ENCODE measurements around the gene CD27. TPM values are rescaled to one million over a fixed set of nuclear protein-coding genes. Genes with fewer than 3 reads are reported as not detected.
"Not testable (repeated sequence)": the region's sequence is repeated elsewhere in the genome, so short reads cannot be mapped to it uniquely, and the experiment has no call there.

CD27 gene
- total RNA-seq, 2 donors from 2014 or later, result 21.1 to 42.1 TPM

- H3K36me3 Mint-ChIP-seq (ENCODE audit: low read depth); ATAC-seq (replicated peaks); H3K9me3 Mint-ChIP-seq; H3K27ac Mint-ChIP-seq; H3K27me3 Mint-ChIP-seq; H3K4me1 Mint-ChIP-seq; H3K4me3 Mint-ChIP-seq: not testable (repeated sequence)
Observed at GRCh38 chr12:6475233-6475975, 30.6 kb downstream of the CD27 start.

DNA sequence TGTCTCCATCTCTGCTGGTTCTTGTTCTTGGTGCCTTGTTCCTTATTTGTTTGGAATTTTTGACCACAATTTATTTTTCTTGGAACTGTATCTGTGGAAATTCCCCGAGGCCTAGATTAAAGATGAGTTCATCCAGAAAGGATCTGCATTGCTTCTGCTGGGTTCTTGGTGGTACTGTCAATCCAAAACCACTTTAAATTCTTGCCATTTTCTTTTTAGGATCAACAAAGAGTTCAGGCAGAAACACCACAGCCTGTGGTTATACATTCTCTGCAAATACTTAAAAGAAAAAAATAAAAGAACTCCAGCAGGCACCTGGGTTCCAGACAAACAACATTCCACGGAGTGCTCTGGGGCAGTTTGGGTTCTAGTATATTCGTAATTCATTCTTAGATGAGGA lies 31.7 kb downstream of the CD27 start:
- Mint-ChIP-seq H3K27ac (peak overlapping the region; percentile 4), H3K36me3 (ENCODE audit: low read depth) (no peaks in the 10 kb centered on the region), H3K27me3 (no peaks in the 10 kb centered on the region), H3K9me3 (no peaks in the 10 kb centered on the region), H3K4me1 (no peaks in the 10 kb centered on the region), H3K4me3 (no peak overlapping the region)
- ATAC-seq (replicated peaks), result no peak

DNA sequence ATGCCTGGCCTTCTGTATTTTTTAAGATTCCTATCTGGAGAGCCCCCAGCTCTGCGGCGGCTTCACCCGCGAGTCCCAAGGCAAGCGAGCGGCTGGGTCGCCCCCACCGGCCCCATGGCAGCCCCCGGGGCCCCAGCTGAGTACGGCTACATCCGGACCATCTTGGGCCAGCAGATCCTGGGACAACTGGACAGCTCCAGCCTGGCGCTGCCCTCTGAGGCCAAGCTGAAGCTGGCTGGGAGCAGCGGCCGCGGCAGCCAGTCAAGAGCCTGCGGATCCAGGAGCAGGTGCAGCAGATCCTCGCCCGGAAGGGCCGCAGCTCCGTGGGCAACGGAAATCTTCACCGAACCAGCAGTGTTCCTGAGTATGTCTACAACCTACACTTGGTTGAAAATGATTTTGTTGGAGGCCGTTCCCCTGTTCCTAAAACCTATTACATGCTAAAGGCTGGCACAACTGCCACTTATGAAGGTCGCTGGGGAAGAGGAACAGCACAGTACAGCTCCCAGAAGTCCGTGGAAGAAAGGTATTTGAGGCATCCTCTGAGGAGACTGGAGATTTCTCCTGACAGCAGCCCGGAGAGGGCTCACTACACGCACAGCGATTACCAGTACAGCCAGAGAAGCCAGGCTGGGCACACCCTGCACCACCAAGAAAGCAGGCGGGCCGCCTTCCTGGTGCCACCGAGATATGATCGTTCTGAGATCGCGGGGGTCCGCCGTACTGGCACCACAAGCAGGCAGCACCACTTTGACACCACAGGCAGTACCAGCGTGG lies 33.0 kb downstream of the CD27 start:
- not testable (repeated sequence) for H3K36me3 Mint-ChIP-seq (ENCODE audit: low read depth); H3K9me3 Mint-ChIP-seq; H3K4me1 Mint-ChIP-seq; ATAC-seq (replicated peaks); H3K27ac Mint-ChIP-seq; H3K27me3 Mint-ChIP-seq; H3K4me3 Mint-ChIP-seq

GRCh38 chr12:6478416-6478815 lies 33.7 kb downstream of the CD27 start:
- Mint-ChIP-seq H3K27ac (no peak overlapping the region), H3K9me3 (no peaks in the 10 kb centered on the region), H3K36me3 (ENCODE audit: low read depth) (no peaks in the 10 kb centered on the region), H3K27me3 (no peaks in the 10 kb centered on the region), H3K4me3 (no peak overlapping the region), H3K4me1 (no peaks in the 10 kb centered on the region)
- ATAC-seq (replicated peaks), result no peak

GRCh38 chr12:6488240-6488639 lies 43.5 kb downstream of the CD27 start:
- peaks cover 30% of the 10 kb centered on the region for H3K36me3 Mint-ChIP-seq (ENCODE audit: low read depth)
- no peaks in the 10 kb centered on the region for H3K27me3 Mint-ChIP-seq
- no peak overlapping the region for H3K27ac Mint-ChIP-seq
- H3K9me3 Mint-ChIP-seq, result no peaks in the 10 kb centered on the region
- H3K4me3 Mint-ChIP-seq, result no peak overlapping the region
- ATAC-seq (replicated peaks), result no peak
- H3K4me1 Mint-ChIP-seq, result no peaks in the 10 kb centered on the region

DNA sequence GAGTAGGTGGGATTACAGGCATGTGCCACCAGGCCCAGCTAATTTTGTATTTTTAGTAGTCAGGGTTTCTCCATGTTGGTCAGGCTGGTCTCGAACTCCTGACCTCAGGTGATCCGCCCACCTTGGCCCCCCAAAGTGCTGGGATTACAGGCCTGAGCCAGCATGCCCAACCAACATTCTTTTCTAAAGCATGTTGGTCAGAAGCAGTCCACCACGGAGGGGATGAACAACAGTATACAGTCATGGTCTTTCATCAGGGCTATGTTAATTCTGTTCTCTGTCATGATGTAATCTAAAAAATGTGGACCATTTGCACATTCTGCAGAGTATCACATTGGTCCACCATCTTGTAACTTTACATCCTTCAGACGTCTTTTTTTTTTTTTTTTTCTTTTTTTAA lies 44.7 kb downstream of the CD27 start:
- H3K9me3 Mint-ChIP-seq, result no peaks in the 10 kb centered on the region
- ATAC-seq (replicated peaks), result no peak
- H3K27ac Mint-ChIP-seq, result no peak overlapping the region
- H3K4me3 Mint-ChIP-seq, result no peak overlapping the region
- no peaks in the 10 kb centered on the region for H3K27me3 Mint-ChIP-seq
- H3K36me3 Mint-ChIP-seq (ENCODE audit: low read depth), result peaks cover 35% of the 10 kb centered on the region
- H3K4me1 Mint-ChIP-seq, result no peaks in the 10 kb centered on the region

DNA sequence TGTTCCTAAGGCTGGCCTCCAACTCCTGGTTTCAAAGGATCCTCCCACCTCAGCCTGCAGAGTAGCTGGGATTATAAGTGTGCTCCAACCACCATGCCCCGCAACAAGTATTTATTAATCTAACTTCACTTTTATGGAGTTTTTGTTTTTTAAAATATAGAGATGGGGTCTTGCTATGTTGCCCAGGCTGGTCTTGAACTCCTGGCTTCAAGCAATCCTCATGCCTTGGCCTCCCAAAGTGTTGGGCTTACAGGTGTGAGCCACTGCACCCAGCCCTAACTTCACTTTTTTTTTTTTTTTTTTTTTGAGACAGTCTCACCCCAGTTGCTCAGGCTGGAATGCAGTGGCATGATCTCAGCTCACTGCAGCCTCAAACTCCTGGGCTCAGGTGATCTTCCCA lies 45.9 kb downstream of the CD27 start:
- not testable (repeated sequence) for H3K27ac Mint-ChIP-seq; ATAC-seq (replicated peaks); H3K27me3 Mint-ChIP-seq; H3K9me3 Mint-ChIP-seq; H3K4me3 Mint-ChIP-seq; H3K4me1 Mint-ChIP-seq
- peaks cover 47% of the 10 kb centered on the region for H3K36me3 Mint-ChIP-seq (ENCODE audit: low read depth)

DNA sequence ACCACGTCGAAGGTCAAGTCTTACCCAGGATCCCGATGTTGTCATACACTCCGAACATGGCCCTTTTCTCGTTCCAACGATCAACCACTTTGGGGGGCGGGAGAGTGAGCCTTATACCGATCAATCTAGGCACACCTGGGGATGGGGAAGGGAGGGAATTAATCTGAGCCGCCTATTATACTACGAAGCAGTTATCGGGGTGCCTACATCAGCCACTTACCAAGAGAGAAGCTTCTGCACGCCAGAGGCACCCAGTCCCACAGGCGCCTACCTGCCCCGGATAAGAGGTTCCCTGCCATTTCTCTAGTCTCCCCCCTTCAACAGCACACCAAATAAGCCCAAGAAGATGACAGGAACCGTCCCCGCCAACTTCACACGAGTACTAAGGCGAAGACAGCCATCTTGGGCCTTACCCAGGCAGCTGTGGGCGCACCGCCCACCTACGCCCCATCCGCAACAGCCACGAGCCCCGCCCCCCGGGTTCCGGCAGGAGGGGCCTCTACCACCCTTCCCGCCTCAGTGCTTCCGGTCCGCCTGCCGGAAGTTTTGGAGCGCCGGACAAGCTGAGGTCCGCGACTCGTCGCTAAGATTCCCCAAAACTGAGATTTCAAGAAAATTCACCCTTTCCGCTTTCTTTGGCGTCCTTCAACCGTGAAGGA lies 48.2 kb downstream of the CD27 start, which contains the start of gene MRPL51:
Gene MRPL51 (minus strand): TSS at position 425 of the 659 bp plus-strand sequence. CDS start 126 bp downstream, at position 299.
- H3K27me3 Mint-ChIP-seq, result no peaks in the 10 kb centered on the region
- peaks cover 12% of the 10 kb centered on the region for H3K4me1 Mint-ChIP-seq
- peak within 1 kb of the TSS; percentile 83 for H3K4me3 Mint-ChIP-seq
- ATAC-seq (replicated peaks), result peak; percentile 81
- no peaks in the 10 kb centered on the region for H3K9me3 Mint-ChIP-seq
- peaks cover 70% of the 10 kb centered on the region for H3K36me3 Mint-ChIP-seq (ENCODE audit: low read depth)
- H3K27ac Mint-ChIP-seq, result peak within 1 kb of the TSS; percentile 96

GRCh38 chr12:6493497-6494257 lies 48.9 kb downstream of the CD27 start, which contains the start of gene NCAPD2:
Gene NCAPD2, plus strand, starts transcription at chr12:6494102. Its CDS starts 997 bp downstream, at chr12:6495099.
- Mint-ChIP-seq H3K9me3 (no peaks in the 10 kb centered on the region), H3K27me3 (no peaks in the 10 kb centered on the region), H3K27ac (peak within 1 kb of the TSS; percentile 96), H3K4me3 (peak within 1 kb of the TSS; percentile 83), H3K4me1 (peaks cover 12% of the 10 kb centered on the region), H3K36me3 (ENCODE audit: low read depth) (peaks cover 77% of the 10 kb centered on the region)
- ATAC-seq (replicated peaks), result peak; percentile 90

- Mint-ChIP-seq H3K27me3 (no peaks in the 10 kb centered on the region), H3K27ac (peak overlapping the region; percentile 96), H3K36me3 (ENCODE audit: low read depth) (peaks cover 79% of the 10 kb centered on the region), H3K9me3 (no peaks in the 10 kb centered on the region), H3K4me1 (peaks cover 12% of the 10 kb centered on the region), H3K4me3 (peak overlapping the region; percentile 83)
- peak; percentile 48 for ATAC-seq (replicated peaks)
Observed at GRCh38 chr12:6494258-6494743, 49.5 kb downstream of the CD27 start.

GRCh38 chr12:6494968-6495367 lies 50.2 kb downstream of the CD27 start:
- Mint-ChIP-seq H3K4me3 (peak overlapping the region; percentile 83), H3K9me3 (no peaks in the 10 kb centered on the region), H3K27ac (peak overlapping the region; percentile 96), H3K36me3 (ENCODE audit: low read depth) (peaks cover 79% of the 10 kb centered on the region), H3K27me3 (no peaks in the 10 kb centered on the region), H3K4me1 (peaks cover 12% of the 10 kb centered on the region)
- no peak for ATAC-seq (replicated peaks)

- H3K27ac Mint-ChIP-seq; H3K9me3 Mint-ChIP-seq; H3K27me3 Mint-ChIP-seq; H3K4me3 Mint-ChIP-seq; ATAC-seq (replicated peaks): not testable (repeated sequence)
- Mint-ChIP-seq H3K36me3 (ENCODE audit: low read depth) (peaks cover 58% of the 10 kb centered on the region), H3K4me1 (peaks cover 12% of the 10 kb centered on the region)
Observed at GRCh38 chr12:6497291-6497690, 52.5 kb downstream of the CD27 start.

DNA sequence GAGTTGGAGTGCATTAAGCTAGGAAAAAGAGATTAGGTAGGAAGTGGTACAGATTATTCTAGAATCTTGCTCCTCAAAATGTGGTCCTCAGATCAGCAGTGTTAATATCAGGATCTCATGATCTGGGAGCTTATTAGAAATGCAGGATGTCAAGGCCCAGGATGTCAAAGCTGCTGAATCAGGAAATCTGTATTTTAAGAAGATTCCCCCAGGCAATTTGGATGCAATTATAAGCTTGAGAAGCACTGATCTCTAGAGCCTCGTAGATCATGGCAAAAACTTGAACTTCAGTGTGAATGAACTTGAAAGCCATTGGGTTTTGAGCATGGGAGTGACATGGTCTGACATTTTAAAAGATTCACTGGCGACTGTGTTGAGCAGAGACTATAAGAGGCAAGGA lies 55.7 kb downstream of the CD27 start:
- H3K9me3 Mint-ChIP-seq, result no peaks in the 10 kb centered on the region
- H3K4me1 Mint-ChIP-seq, result peaks cover 5% of the 10 kb centered on the region
- H3K36me3 Mint-ChIP-seq (ENCODE audit: low read depth), result peaks cover 44% of the 10 kb centered on the region
- no peak overlapping the region for H3K4me3 Mint-ChIP-seq
- H3K27ac Mint-ChIP-seq, result no peak overlapping the region
- no peak for ATAC-seq (replicated peaks)
- no peaks in the 10 kb centered on the region for H3K27me3 Mint-ChIP-seq

Measured in activated T-helper 17 cell treated with anti-CD3 and anti-CD28 coated beads, Interleukin-2, amount 50 U/mL, for 72 hours (primary cell).